IMR-90 (cell line): Measurements from ENCODE around the gene OXER1. TPM values are rescaled to one million over a fixed set of nuclear protein-coding genes. Genes with fewer than 3 reads are reported as not detected.

Experiments
- ATAC-seq: fragments of 200-7000 bp; cut with Tn5 transposase; 2 replicates; pipeline ENCODE4 v1.9.1; 2020; ENCODE audit warnings: low read depth, mild to moderate bottlenecking, moderate library complexity
- BruUV-seq: library from RNA; stranded (reverse); fragments of 400-500 nt; replicated peaks from 2 replicates; lab custom pipeline; 2021; lab: Mats Ljungman, UMichigan
- CTCF ChIA-PET: fragments of 300-600 bp; formaldehyde crosslinking; extraction: SDS; loops from one replicate; lab custom pipeline; 2021; ENCODE audit warnings: antibody characterized with exemption; lab: Yijun Ruan, JAX
- POLR2A ChIA-PET: fragments of 300-600 bp; sonication (Branson Sonifier 250); formaldehyde crosslinking; loops from one replicate; lab custom pipeline; 2022; ENCODE audit warnings: antibody characterized with exemption; ENCODE audit not compliant: unreplicated experiment; lab: Charles Lee
- DNase-seq: peaks from one replicate; pipeline ENCODE4 v3.0.0; 2013
- H2AFZ ChIP-seq: replicated peaks from 2 replicates; pipeline ENCODE3; 2013; ENCODE audit warnings: low read length, mild to moderate bottlenecking; ENCODE audit not compliant: poor library complexity
- H2AK5ac ChIP-seq: 2 replicates; pipeline ENCODE4 v1.6.1; 2013; ENCODE audit warnings: low read depth, low read length, inconsistent platforms
- H2AK9ac ChIP-seq: replicated peaks from 2 replicates; pipeline ENCODE3; 2013; ENCODE audit warnings: mild to moderate bottlenecking, low read depth, low read length, moderate library complexity; ENCODE audit not compliant: poor library complexity
- H2BK120ac ChIP-seq: 2 replicates; pipeline ENCODE4 v1.6.1; 2013; ENCODE audit warnings: low read depth, low read length, inconsistent platforms
- H2BK15ac ChIP-seq: 3 replicates; pipeline ENCODE4 v1.6.1; 2013; ENCODE audit warnings: low read depth, low read length, inconsistent platforms
- H2BK20ac ChIP-seq: 2 replicates; pipeline ENCODE4 v1.6.1; 2013; ENCODE audit warnings: low read depth, mild to moderate bottlenecking, inconsistent platforms, low read length, moderate library complexity
- H2BK5ac ChIP-seq: 2 replicates; pipeline ENCODE4 v1.6.1; 2013; ENCODE audit warnings: mild to moderate bottlenecking, low read depth, low read length, inconsistent platforms; ENCODE audit not compliant: poor library complexity, severe bottlenecking
- H3K14ac ChIP-seq: replicated peaks from 2 replicates; pipeline ENCODE4 v1.6.1; 2013; ENCODE audit warnings: low read depth, low read length, inconsistent platforms
- H3K18ac ChIP-seq: 2 replicates; pipeline ENCODE4 v1.6.1; 2013; ENCODE audit warnings: low read depth, low read length, control low read depth
- H3K23ac ChIP-seq: 2 replicates; pipeline ENCODE4 v1.6.1; 2013; ENCODE audit warnings: low read depth, low read length, inconsistent platforms
- H3K27ac ChIP-seq: 2 replicates; pipeline ENCODE4 v1.5.1; 2013; ENCODE audit warnings: mild to moderate bottlenecking, control low read depth, low read length; ENCODE audit not compliant: insufficient read depth
- H3K27me3 ChIP-seq: 2 replicates; pipeline ENCODE4 v1.6.1; 2013; ENCODE audit warnings: low read length; ENCODE audit not compliant: control insufficient read depth, insufficient read depth
- H3K36me3 ChIP-seq: 2 replicates; pipeline ENCODE4 v1.6.1; 2013; ENCODE audit warnings: low read length, mixed read lengths; ENCODE audit not compliant: control insufficient read depth, insufficient read depth
- H3K4ac ChIP-seq: 2 replicates; pipeline ENCODE4 v1.6.1; 2013; ENCODE audit warnings: low read depth, low read length, inconsistent platforms
- H3K4me1 ChIP-seq: 2 replicates; pipeline ENCODE4 v1.6.1; 2013; ENCODE audit warnings: low read length, mixed read lengths; ENCODE audit not compliant: control insufficient read depth, insufficient read depth
- H3K4me2 ChIP-seq: 2 replicates; pipeline ENCODE4 v1.6.1; 2013; ENCODE audit warnings: low read depth, mild to moderate bottlenecking, control low read depth, low read length, moderate library complexity
- H3K4me3 ChIP-seq: 2 replicates; pipeline ENCODE4 v1.5.1; 2013; ENCODE audit warnings: low read depth, mild to moderate bottlenecking, control low read depth, low read length, moderate library complexity; ENCODE audit not compliant: insufficient read depth
- H3K56ac ChIP-seq: 2 replicates; pipeline ENCODE4 v1.6.1; 2013; ENCODE audit warnings: low read length, inconsistent platforms; ENCODE audit not compliant: insufficient read depth; ENCODE audit errors: extremely low read depth
- H3K79me1 ChIP-seq, 2 experiments: 2 replicates each; pipeline ENCODE4 v1.6.1; 2013; ENCODE audit warnings: low read length in 2 of 2, inconsistent platforms in 1 of 2, low read depth in 1 of 2
- H3K9ac ChIP-seq: 2 replicates; pipeline ENCODE4 v1.6.1; 2013; ENCODE audit warnings: low read depth, low read length, control low read depth
- H3K9me1 ChIP-seq: 2 replicates; pipeline ENCODE4 v1.6.1; 2013; ENCODE audit warnings: low read length, inconsistent platforms; ENCODE audit not compliant: insufficient read depth
- H3K9me3 ChIP-seq: 2 replicates; pipeline ENCODE4 v1.6.1; 2013; ENCODE audit warnings: low read length; ENCODE audit not compliant: control insufficient read depth, insufficient read depth
- H4K20me1 ChIP-seq: 2 replicates; pipeline ENCODE4 v1.6.1; 2013; ENCODE audit warnings: low read length, inconsistent platforms; ENCODE audit not compliant: insufficient read depth
- H4K5ac ChIP-seq: 2 replicates; pipeline ENCODE4 v1.6.1; 2013; ENCODE audit warnings: mild to moderate bottlenecking, low read depth, low read length, control low read depth
- H4K8ac ChIP-seq, 2 experiments: 2 replicates each; pipeline ENCODE4 v1.6.1; 2013; ENCODE audit warnings: low read depth in 2 of 2, low read length in 2 of 2, control low read depth in 1 of 2, inconsistent platforms in 1 of 2
- H4K91ac ChIP-seq: 2 replicates; pipeline ENCODE4 v1.6.1; 2013; ENCODE audit warnings: low read depth, low read length, inconsistent platforms; ENCODE audit not compliant: insufficient read depth
- CEBPB ChIP-seq: IDR thresholded peaks from 2 replicates; pipeline ENCODE4 v1.6.1; 2012; ENCODE audit warnings: low read depth, low read length, improper control_type of control experiment
- CHD1 ChIP-seq: IDR thresholded peaks from 2 replicates; pipeline ENCODE4 v1.6.1; 2012; ENCODE audit warnings: low read depth, low read length, improper control_type of control experiment
- MAZ ChIP-seq: IDR thresholded peaks from 2 replicates; pipeline ENCODE4 v1.6.1; 2012; ENCODE audit warnings: low read depth, mild to moderate bottlenecking, low read length, improper control_type of control experiment, moderate library complexity, borderline replicate concordance
- MXI1 ChIP-seq: IDR thresholded peaks from 2 replicates; pipeline ENCODE4 v1.6.1; 2012; ENCODE audit warnings: low read depth, mild to moderate bottlenecking, low read length, moderate library complexity, borderline replicate concordance
- NFE2L2 ChIP-seq: fragments of 150-350 bp; IDR thresholded peaks from 2 replicates; pipeline ENCODE4 v1.6.1; 2016; ENCODE audit warnings: low read depth, mild to moderate bottlenecking, low read length
- POLR2A ChIP-seq: IDR thresholded peaks from 2 replicates; pipeline ENCODE4 v1.6.1; 2012; ENCODE audit warnings: mild to moderate bottlenecking, low read depth, low read length
- RAD21 ChIP-seq: IDR thresholded peaks from 2 replicates; pipeline ENCODE4 v1.6.1; 2012; ENCODE audit warnings: low read length, improper control_type of control experiment
- RCOR1 ChIP-seq: IDR thresholded peaks from 2 replicates; pipeline ENCODE4 v1.6.1; 2012; ENCODE audit warnings: mild to moderate bottlenecking, low read length, improper control_type of control experiment; ENCODE audit not compliant: insufficient replicate concordance
- RFX5 ChIP-seq: IDR thresholded peaks from 2 replicates; pipeline ENCODE4 v1.8.0; 2012; ENCODE audit warnings: low read depth, mild to moderate bottlenecking, low read length, moderate library complexity
- SMC3 ChIP-seq: fragments of 150-350 bp; IDR thresholded peaks from 2 replicates; pipeline ENCODE4 v1.6.1; 2016; ENCODE audit warnings: low read depth, mild to moderate bottlenecking, antibody characterized with exemption, low read length, moderate library complexity
- WGBS, 2 experiments: methylation state at CpG; one replicate each; pipeline versions ENCODE4 v1.1.5 to v1.1.7; 2013; ENCODE audit warnings: missing lambda C conversion rate in 2 of 2; ENCODE audit not compliant: insufficient read length in 1 of 2; ENCODE audit errors: extremely low coverage in 2 of 2; 5-methylcytosine and 5-hydroxymethylcytosine counted together
- dilution Hi-C: fragments of 300-500 bp; cut with HindIII; formaldehyde crosslinking; loops from one replicate; pipeline ENCODE4 v1.14.3; 2018; ENCODE audit warnings: low sequenced_read_pairs; ENCODE audit not compliant: unreplicated experiment
- in situ Hi-C: fragments of 300-500 bp; cut with MboI; formaldehyde crosslinking; loops from 3 replicates; pipeline ENCODE4 v1.14.3; 2019; ENCODE audit warnings: low sequenced_read_pairs, inconsistent platforms, mixed read lengths
- intact Hi-C: fragments of 100-400 bp; cut with micrococcal nuclease; formaldehyde crosslinking; loops from 2 replicates; pipeline ENCODE4 v1.10.0; 2022
- polyA plus RNA-seq, 3 experiments: library from polyadenylated mRNA; depleted of rRNA; stranded (reverse); fragments of >200 nt; gene quantifications; 2 replicates each; pipeline ENCODE4 v1.2.3, GENCODE V29; 2012; ENCODE audit warnings: low replicate concordance in 1 of 3
- total RNA-seq: library from RNA; depleted of rRNA; stranded (reverse); fragments of >200 nt; gene quantifications from 2 replicates; pipeline ENCODE4 v1.2.3, GENCODE V29; 2012
- TF ChIP-seq, protein P1 (sequence below): conservative IDR thresholded peaks from 2 replicates; pipeline ENCODE4 v1.5.1; 2012; ENCODE audit warnings: mild to moderate bottlenecking, low read depth, low read length, improper control_type of control experiment
- TF ChIP-seq, protein P2 (sequence below): fragments of 150-350 bp; IDR thresholded peaks from 2 replicates; pipeline ENCODE4 v1.6.1; 2017; ENCODE audit warnings: mild to moderate bottlenecking, antibody characterized with exemption, low read length, low read depth
- TF ChIP-seq, protein P3 (sequence below): fragments of 150-350 bp; IDR thresholded peaks from 2 replicates; pipeline ENCODE4 v1.6.1; 2016; ENCODE audit warnings: low read depth, mild to moderate bottlenecking, low read length, moderate library complexity, borderline replicate concordance

OXER1 gene
- total and polyA plus RNA-seq, 2 of the 4 experiments (the other 2 are of a cell fraction) = not detected

DNA sequence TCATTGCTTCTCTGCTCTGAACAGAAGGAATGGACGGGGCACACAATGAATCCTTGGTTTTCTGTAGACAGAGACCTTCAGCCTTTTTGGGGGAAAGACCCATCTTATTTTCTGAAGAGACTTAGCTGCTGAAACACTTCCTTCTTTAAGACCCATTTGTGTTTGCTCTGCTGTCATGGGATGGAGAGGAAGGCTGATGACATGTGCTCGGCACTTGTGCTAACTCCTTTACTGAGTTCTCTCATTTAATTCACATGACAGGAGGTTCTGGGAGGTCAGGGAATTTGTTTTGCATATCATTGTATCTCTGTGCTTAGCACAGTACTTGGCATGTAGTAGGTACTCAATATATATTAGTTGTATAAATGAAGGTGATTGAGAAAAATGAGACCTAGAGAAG, 39.0 kb downstream of the OXER1 start:
- H3K4me3 ChIP-seq = no peak overlapping the region
- no peak overlapping the region for H3K56ac ChIP-seq
- H4K8ac ChIP-seq = no peak overlapping the region
- H3K18ac ChIP-seq = no peak overlapping the region
- DNase-seq = no peak
- H2BK20ac ChIP-seq = no peak overlapping the region
- intact Hi-C loops = no loop called here
- H3K9me1 ChIP-seq = peaks cover 3% of the 10 kb centered on the region; the same call in 1 of the 2 replicates
- no peak overlapping the region for H2BK5ac ChIP-seq
- no peak overlapping the region for H2AK9ac ChIP-seq
- no peak overlapping the region for H4K5ac ChIP-seq
- H2BK15ac ChIP-seq = no peak overlapping the region
- in situ Hi-C loops = no loop called here
- ChIA-PET CTCF (no interaction called here), POLR2A (no interaction called here)
- H3K27ac ChIP-seq = no peak overlapping the region
- no peak overlapping the region for H3K9ac ChIP-seq
- no peak overlapping the region for H2AK5ac ChIP-seq
- no peaks in the 10 kb centered on the region for H3K79me1 ChIP-seq
- H4K20me1 ChIP-seq = no peaks in the 10 kb centered on the region
- H3K27me3 ChIP-seq = no peaks in the 10 kb centered on the region
- TF ChIP-seq MAZ = no peak
- no peak for TF ChIP-seq CEBPB
- no peak for TF ChIP-seq POLR2A
- no peak for TF ChIP-seq RFX5
- TF ChIP-seq RAD21 = no peak
- TF ChIP-seq CHD1 = no peak
- TF ChIP-seq, protein P1, sequence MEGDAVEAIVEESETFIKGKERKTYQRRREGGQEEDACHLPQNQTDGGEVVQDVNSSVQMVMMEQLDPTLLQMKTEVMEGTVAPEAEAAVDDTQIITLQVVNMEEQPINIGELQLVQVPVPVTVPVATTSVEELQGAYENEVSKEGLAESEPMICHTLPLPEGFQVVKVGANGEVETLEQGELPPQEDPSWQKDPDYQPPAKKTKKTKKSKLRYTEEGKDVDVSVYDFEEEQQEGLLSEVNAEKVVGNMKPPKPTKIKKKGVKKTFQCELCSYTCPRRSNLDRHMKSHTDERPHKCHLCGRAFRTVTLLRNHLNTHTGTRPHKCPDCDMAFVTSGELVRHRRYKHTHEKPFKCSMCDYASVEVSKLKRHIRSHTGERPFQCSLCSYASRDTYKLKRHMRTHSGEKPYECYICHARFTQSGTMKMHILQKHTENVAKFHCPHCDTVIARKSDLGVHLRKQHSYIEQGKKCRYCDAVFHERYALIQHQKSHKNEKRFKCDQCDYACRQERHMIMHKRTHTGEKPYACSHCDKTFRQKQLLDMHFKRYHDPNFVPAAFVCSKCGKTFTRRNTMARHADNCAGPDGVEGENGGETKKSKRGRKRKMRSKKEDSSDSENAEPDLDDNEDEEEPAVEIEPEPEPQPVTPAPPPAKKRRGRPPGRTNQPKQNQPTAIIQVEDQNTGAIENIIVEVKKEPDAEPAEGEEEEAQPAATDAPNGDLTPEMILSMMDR = no peak
- no peak for TF ChIP-seq NFE2L2
- TF ChIP-seq RCOR1 = no peak
- TF ChIP-seq SMC3 = no peak
- TF ChIP-seq, protein P2, sequence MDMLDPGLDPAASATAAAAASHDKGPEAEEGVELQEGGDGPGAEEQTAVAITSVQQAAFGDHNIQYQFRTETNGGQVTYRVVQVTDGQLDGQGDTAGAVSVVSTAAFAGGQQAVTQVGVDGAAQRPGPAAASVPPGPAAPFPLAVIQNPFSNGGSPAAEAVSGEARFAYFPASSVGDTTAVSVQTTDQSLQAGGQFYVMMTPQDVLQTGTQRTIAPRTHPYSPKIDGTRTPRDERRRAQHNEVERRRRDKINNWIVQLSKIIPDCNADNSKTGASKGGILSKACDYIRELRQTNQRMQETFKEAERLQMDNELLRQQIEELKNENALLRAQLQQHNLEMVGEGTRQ = no peak
- TF ChIP-seq MXI1 = no peak
- TF ChIP-seq, protein P3, sequence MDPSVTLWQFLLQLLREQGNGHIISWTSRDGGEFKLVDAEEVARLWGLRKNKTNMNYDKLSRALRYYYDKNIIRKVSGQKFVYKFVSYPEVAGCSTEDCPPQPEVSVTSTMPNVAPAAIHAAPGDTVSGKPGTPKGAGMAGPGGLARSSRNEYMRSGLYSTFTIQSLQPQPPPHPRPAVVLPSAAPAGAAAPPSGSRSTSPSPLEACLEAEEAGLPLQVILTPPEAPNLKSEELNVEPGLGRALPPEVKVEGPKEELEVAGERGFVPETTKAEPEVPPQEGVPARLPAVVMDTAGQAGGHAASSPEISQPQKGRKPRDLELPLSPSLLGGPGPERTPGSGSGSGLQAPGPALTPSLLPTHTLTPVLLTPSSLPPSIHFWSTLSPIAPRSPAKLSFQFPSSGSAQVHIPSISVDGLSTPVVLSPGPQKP = no peak
- 0 out of 2 replicates have a peak, but pooled peaks cover 2% of the 10 kb centered on the region for H3K4me1 ChIP-seq
- no peak overlapping the region for H3K23ac ChIP-seq
- no peaks in the 10 kb centered on the region for H3K9me3 ChIP-seq
- H2BK120ac ChIP-seq = no peak overlapping the region
- BruUV-seq = no TSS peak
- no peak overlapping the region for H3K14ac ChIP-seq
- H3K4ac ChIP-seq = no peak overlapping the region
- H3K36me3 ChIP-seq = no peaks in the 10 kb centered on the region
- ATAC-seq = no peak
- dilution Hi-C loops = no loop called here
- 100% methylated on average over 1 of the region's 2 CpGs; no CpG with 5 or more reads in 1 of the 2 experiments for WGBS, 2 experiments
- H4K91ac ChIP-seq = no peak overlapping the region
- H3K4me2 ChIP-seq = no peak overlapping the region
- no peak overlapping the region for H2AFZ ChIP-seq
